OCI-M2 (cell line): ENCODE results near the gene HUS1.
"Not testable (repeated sequence)": the region's sequence is repeated elsewhere in the genome, so short reads cannot be mapped to it uniquely, and the experiment has no call there.

Experiments
- DNase-seq: peaks from one replicate; lab custom pipeline; 2025; ENCODE audit not compliant: unreplicated experiment; lab: John Stamatoyannopoulos, UW

HUS1 gene

DNA sequence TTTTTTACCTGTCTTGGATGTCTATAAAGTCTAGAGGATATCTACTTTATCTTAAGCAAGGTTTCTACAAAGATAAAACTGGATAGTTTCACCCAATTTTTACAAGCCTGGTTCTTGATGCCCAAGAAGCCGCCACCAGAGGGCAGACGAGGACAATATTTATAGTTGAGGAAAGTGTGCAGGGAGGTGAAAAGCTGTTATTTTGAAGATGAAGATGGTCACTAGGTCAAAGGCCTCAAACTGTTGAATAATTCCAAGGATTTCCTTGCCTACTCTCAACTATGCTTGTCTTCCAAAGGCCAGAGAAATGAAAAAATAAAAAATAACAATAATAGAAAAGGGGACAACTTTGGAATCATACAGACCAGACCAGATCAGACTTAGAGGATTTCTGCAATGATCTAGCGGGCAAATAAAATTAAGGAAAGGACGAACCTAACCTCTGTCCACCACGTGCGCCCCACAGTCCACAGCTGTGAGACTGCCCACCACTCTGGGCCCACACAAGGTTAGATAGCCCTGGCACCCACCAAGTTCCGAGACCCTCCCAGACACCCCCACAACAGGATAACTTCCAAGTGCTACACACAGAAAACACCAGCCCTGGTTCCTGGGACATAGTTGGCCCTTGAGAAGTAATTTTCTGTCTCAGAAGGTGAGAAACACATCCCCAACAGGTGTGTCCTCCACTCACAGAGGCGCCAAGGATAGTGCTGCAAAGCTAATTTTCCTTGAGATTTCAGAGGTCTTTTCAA lies 34.0 kb downstream of the HUS1 start:
- DNase-seq, result no peak

GRCh38 chr7:47944536-47945260 lies 34.7 kb downstream of the HUS1 start:
- no peak for DNase-seq

GRCh38 chr7:47943676-47944474 lies 35.5 kb downstream of the HUS1 start:
- no peak for DNase-seq

GRCh38 chr7:47942651-47943050 lies 36.8 kb downstream of the HUS1 start:
- not testable (repeated sequence) for DNase-seq

DNA sequence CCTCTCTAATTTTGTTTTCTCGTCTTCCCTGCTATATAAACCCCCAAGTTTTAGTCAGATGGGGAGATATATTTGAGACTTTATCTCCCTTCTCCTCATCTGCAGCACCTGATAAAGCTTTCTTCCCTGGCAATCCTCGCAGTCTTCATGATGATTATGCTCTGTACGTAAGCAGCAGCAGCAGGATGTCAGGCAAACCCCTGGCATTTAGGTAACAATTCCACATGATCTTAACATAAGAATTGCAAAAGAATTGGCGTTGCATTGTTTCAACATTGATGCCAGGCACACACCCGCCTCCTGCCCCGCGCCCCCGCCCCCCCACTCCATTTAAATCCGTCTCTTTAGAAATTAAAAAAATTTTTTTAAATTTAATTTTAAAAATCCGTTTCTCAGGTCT lies 37.3 kb downstream of the HUS1 start:
- DNase-seq, result no peak

- DNase-seq, result no peak
Observed at GRCh38 chr7:47941136-47941844, 38.1 kb downstream of the HUS1 start.

- DNase-seq, result no peak
Observed at GRCh38 chr7:47940088-47941013, 39.1 kb downstream of the HUS1 start.

DNA sequence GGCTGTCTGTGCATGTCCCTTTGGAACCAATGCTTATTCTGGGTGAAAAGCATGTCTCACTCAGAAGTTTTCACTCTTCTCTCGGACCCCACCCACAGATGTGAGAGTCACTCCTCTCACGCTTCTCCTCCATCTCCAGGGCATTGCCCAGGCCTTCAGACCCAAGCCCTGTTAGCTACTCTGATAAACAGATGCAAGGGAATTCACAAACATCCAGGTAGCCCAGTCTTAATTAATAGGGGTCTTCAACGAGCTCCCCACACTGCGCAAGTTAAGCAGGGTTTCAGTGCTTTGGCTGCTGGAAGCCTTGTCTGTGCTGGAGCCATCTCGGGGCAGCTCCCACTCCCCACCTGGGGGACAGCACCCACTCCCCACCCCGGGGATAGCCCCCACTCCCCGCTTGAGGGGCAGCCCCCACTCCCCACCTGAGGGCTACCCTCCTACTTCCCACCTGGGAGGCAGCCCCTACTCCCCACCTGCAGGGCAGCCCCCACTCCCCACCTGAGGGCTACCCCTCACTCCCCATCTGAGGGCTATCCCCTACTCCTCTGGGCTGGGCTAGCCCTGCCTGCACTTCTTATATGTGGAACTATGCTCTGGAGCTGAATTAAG lies 39.9 kb downstream of the HUS1 start:
- DNase-seq, result no peak

- no peak for DNase-seq
Observed at GRCh38 chr7:47938574-47939165, 40.7 kb downstream of the HUS1 start.

- DNase-seq, result no peak
Observed at GRCh38 chr7:47937711-47938573, 41.5 kb downstream of the HUS1 start.

GRCh38 chr7:47937065-47937687 lies 42.2 kb downstream of the HUS1 start:
- no peak for DNase-seq

DNA sequence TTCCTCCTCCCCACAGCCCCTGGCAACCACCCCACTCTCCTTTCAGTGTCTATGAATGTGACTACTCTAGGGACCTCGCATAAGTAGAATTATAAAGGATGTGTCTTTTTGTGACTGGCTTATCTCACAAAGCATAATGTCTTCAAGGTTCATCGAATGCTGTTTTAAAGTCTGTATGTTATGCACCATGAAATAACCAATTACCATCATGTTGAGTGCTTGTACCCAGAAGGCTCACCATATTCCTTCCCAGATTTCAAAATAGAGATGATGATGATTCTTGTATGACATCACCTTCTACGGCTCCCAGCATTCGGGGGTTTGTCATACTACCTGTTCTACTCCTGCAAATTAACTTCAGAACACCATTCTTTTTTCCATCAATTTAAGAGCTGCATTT lies 43.1 kb downstream of the HUS1 start:
- DNase-seq, result no peak

DNA sequence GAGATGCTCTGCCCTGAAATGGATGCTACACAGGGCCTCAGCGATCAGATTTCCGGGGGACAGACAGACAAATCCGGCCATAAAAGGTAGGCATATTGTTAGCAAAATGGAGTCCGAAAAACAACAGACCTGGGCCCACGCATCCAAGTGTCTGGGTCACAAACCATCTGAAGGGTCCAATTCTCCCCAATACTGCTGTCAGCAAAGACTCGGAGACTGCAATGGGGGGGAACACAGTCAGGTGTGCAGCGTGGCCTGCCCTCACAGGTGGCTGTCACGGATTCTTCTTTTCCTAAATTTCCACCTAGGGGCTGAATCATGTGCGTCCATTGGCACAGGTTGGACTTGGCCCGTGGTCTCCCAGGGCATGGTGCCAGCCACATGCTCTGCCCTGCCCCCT lies 44.1 kb downstream of the HUS1 start:
- DNase-seq, result no peak

- no peak for DNase-seq
Observed at GRCh38 chr7:47934831-47935230, 44.6 kb downstream of the HUS1 start.

DNA sequence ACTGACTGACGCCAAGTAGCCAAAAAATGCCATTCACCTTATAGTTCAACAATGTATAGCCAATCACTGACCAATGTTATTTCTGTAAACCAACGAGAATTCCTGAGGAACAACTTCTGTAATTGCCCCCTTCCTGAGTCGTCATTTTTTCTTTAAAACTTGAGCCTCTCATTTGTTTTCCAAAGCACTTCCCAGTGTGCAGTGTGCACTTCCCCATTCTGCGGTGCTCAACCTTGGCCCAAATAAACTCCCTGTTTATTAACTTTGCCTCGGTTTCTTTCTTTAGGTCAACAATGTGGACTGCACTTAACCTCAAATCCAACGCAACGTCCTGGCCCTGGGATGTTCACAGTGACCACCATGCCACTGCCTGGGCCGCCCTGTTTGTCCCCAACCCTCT lies 46.2 kb downstream of the HUS1 start:
- DNase-seq, result no peak

GRCh38 chr7:47932466-47933037 lies 46.9 kb downstream of the HUS1 start:
- DNase-seq, result no peak

GRCh38 chr7:47932016-47932415 lies 47.4 kb downstream of the HUS1 start:
- no peak for DNase-seq
